Activated naive CD8-positive, alpha-beta T cell (primary cell): ENCODE results near the gene EIF4E1B.
A peak's percentile ranks its signal among the peaks of the same experiment; 100 is the strongest.

Experiments used
- H3K27ac Mint-ChIP-seq: one replicate; pipeline ENCODE4 v1.8.0; 2021; ENCODE audit warnings: mixed read lengths
- H3K27me3 Mint-ChIP-seq: one replicate; pipeline ENCODE4 v1.8.0; 2021; ENCODE audit warnings: mixed read lengths
- H3K36me3 Mint-ChIP-seq: one replicate; pipeline ENCODE4 v1.8.0; 2021; ENCODE audit warnings: mixed read lengths
- H3K4me1 Mint-ChIP-seq: one replicate; pipeline ENCODE4 v1.8.0; 2021; ENCODE audit warnings: low read depth, mixed read lengths
- H3K4me3 Mint-ChIP-seq: one replicate; pipeline ENCODE4 v1.8.0; 2021; ENCODE audit warnings: mild to moderate bottlenecking, mixed read lengths
- H3K9me3 Mint-ChIP-seq: one replicate; pipeline ENCODE4 v1.8.0; 2021; ENCODE audit warnings: low read depth, mixed read lengths

The EIF4E1B gene

GRCh38 chr5:176628406-176629228, 1.9 kb upstream of the EIF4E1B start:
- no peak overlapping the region for H3K27ac Mint-ChIP-seq
- peaks cover 30% of the 10 kb centered on the region for H3K27me3 Mint-ChIP-seq
- H3K4me1 Mint-ChIP-seq: peaks cover 8% of the 10 kb centered on the region
- no peaks in the 10 kb centered on the region for H3K9me3 Mint-ChIP-seq
- no peaks in the 10 kb centered on the region for H3K36me3 Mint-ChIP-seq
- H3K4me3 Mint-ChIP-seq: peak overlapping the region; percentile 52

DNA sequence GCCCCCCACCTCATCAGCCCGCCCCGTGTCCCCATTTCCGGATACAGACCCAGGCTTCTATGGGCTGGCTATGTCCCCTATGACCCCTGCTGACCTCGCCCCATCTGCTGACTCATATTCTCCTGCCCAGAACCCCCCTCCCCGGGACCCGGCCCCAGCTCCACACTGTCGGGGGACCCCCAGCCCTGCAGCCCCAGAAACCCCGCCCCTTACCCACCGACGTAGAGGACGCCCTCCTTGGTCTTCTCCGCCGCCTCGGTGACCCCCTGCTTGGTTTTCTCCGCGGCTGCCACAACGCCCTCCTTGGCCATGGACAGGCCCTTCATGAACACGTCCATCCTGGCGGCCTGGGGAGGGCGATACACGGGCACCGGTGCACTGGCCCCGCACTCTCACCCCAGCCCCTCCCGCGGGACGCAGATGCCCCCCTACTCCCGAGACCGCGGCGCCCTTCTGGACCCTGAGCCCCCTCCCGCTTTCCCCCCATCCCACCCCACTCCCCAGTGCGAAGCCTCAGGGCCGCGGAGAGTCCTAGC, 1.1 kb upstream of the EIF4E1B start:
- no peaks in the 10 kb centered on the region for H3K36me3 Mint-ChIP-seq
- peak overlapping the region; percentile 52 for H3K4me3 Mint-ChIP-seq
- H3K27me3 Mint-ChIP-seq: peaks cover 37% of the 10 kb centered on the region
- no peak overlapping the region for H3K27ac Mint-ChIP-seq
- peaks cover 11% of the 10 kb centered on the region for H3K4me1 Mint-ChIP-seq
- no peaks in the 10 kb centered on the region for H3K9me3 Mint-ChIP-seq

DNA sequence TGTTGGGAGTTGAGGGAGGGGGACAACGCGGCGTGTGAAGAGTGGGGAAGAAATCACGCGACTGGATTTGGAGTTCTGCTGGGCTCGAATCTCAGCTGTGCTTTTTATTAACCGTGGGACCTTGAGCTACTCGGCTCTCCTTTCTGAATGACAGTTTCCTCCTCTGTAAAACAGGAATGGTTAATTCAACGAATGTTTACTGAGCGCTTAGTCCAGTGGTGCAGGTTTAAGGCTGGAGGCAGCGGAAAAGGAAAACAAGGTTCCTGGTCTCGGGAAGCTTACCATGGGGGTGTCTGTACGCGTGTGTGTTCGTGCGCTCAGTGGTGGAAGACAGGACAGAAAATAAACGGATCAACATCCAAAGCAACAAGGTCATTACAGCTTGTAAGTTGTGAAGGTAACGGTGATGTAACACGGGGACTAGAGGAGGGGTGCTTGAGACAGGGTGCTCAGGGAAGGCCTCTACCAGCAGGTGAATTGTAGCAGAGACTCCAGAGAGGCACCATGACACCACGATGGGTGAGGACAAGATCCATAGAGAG, 277 bp downstream of the EIF4E1B start:
- peak overlapping the region; percentile 74 for H3K4me3 Mint-ChIP-seq
- no peak overlapping the region for H3K27ac Mint-ChIP-seq
- peaks cover 11% of the 10 kb centered on the region for H3K4me1 Mint-ChIP-seq
- H3K27me3 Mint-ChIP-seq: peaks cover 44% of the 10 kb centered on the region
- no peaks in the 10 kb centered on the region for H3K36me3 Mint-ChIP-seq
- peaks cover 3% of the 10 kb centered on the region for H3K9me3 Mint-ChIP-seq

GRCh38 chr5:176631383-176632200, 1.1 kb downstream of the EIF4E1B start:
- Mint-ChIP-seq H3K36me3 (no peaks in the 10 kb centered on the region), H3K27me3 (peaks cover 44% of the 10 kb centered on the region), H3K9me3 (peaks cover 3% of the 10 kb centered on the region), H3K4me3 (no peak overlapping the region), H3K27ac (no peak overlapping the region), H3K4me1 (peaks cover 11% of the 10 kb centered on the region)

DNA sequence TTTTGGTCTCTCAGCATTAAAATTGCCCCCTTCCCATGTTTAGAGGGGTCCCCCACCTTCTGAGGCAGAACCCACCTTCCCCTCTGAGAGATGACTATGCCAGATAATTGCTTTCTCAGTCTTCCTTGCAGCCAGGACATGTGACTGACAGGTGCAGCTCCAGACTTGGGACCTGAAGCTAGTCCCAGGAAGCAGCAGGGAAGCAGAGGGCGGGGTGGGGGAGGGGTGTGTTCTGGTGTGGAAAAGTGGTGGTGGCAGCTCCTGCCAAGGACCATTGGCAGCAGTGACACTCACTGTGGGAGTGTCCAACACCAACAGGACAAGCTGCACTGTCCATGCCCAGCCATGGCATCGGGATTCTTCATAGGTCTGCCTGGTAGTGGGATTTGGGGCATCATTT, 2.3 kb downstream of the EIF4E1B start:
- Mint-ChIP-seq H3K27ac (no peak overlapping the region), H3K4me3 (no peak overlapping the region), H3K9me3 (peaks cover 3% of the 10 kb centered on the region), H3K4me1 (peaks cover 11% of the 10 kb centered on the region), H3K27me3 (peaks cover 46% of the 10 kb centered on the region), H3K36me3 (no peaks in the 10 kb centered on the region)

GRCh38 chr5:176633598-176633997, 3.1 kb downstream of the EIF4E1B start:
- Mint-ChIP-seq H3K4me3 (no peak overlapping the region), H3K27ac (no peak overlapping the region), H3K27me3 (peaks cover 39% of the 10 kb centered on the region), H3K9me3 (peaks cover 3% of the 10 kb centered on the region), H3K4me1 (peaks cover 11% of the 10 kb centered on the region), H3K36me3 (no peaks in the 10 kb centered on the region)

GRCh38 chr5:176636426-176636825, 6.0 kb downstream of the EIF4E1B start:
- H3K36me3 Mint-ChIP-seq: no peaks in the 10 kb centered on the region
- H3K9me3 Mint-ChIP-seq: peaks cover 3% of the 10 kb centered on the region
- peaks cover 25% of the 10 kb centered on the region for H3K27me3 Mint-ChIP-seq
- H3K27ac Mint-ChIP-seq: no peak overlapping the region
- H3K4me1 Mint-ChIP-seq: peaks cover 3% of the 10 kb centered on the region
- H3K4me3 Mint-ChIP-seq: no peak overlapping the region

- Mint-ChIP-seq H3K4me3 (no peak overlapping the region), H3K9me3 (peaks cover 3% of the 10 kb centered on the region)
Observed at GRCh38 chr5:176637556-176637955, 7.1 kb downstream of the EIF4E1B start.

GRCh38 chr5:176638437-176638836, 8.0 kb downstream of the EIF4E1B start:
- Mint-ChIP-seq H3K27ac (no peak overlapping the region), H3K27me3 (peaks cover 18% of the 10 kb centered on the region), H3K9me3 (peaks cover 3% of the 10 kb centered on the region), H3K4me3 (no peak overlapping the region), H3K36me3 (no peaks in the 10 kb centered on the region), H3K4me1 (peaks cover 3% of the 10 kb centered on the region)

More at GRCh38 chr5:176637556-176637955, 7.1 kb downstream of the EIF4E1B start:
- no peaks in the 10 kb centered on the region for H3K36me3 Mint-ChIP-seq
- no peak overlapping the region for H3K27ac Mint-ChIP-seq
- peaks cover 21% of the 10 kb centered on the region for H3K27me3 Mint-ChIP-seq
- peaks cover 3% of the 10 kb centered on the region for H3K4me1 Mint-ChIP-seq

- Mint-ChIP-seq H3K36me3 (no peaks in the 10 kb centered on the region), H3K9me3 (peaks cover 3% of the 10 kb centered on the region), H3K4me3 (no peak overlapping the region), H3K27me3 (peaks cover 10% of the 10 kb centered on the region), H3K27ac (no peak overlapping the region), H3K4me1 (no peaks in the 10 kb centered on the region)
Observed at GRCh38 chr5:176639208-176639607, 8.7 kb downstream of the EIF4E1B start.

GRCh38 chr5:176639981-176640380, 9.5 kb downstream of the EIF4E1B start:
- Mint-ChIP-seq H3K4me3 (no peak overlapping the region), H3K27me3 (peaks cover 6% of the 10 kb centered on the region), H3K9me3 (peaks cover 3% of the 10 kb centered on the region), H3K27ac (no peak overlapping the region), H3K36me3 (no peaks in the 10 kb centered on the region), H3K4me1 (peaks cover 2% of the 10 kb centered on the region)

DNA sequence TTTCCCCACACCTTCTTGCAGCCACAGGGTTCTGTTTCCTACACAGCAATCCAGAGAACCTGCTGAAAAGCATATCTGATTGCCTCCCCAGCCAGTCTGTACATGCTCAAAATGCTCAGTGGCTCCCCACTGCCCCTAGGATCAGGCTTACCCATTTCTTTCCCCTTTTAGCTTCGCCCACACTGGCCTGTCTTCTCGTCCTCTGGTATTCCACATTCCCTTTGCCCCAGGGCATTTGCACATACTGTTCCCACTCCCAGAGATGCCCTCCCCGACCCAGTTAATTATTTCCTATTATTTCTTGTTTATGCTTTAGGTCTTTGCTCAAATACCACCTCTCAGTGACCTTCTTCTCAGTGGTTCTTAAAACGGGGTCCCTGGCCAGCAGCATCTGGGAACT, 10.1 kb downstream of the EIF4E1B start:
- Mint-ChIP-seq H3K27ac (no peak overlapping the region), H3K9me3 (no peaks in the 10 kb centered on the region), H3K27me3 (peaks cover 2% of the 10 kb centered on the region), H3K4me1 (peaks cover 3% of the 10 kb centered on the region), H3K4me3 (no peak overlapping the region), H3K36me3 (no peaks in the 10 kb centered on the region)

DNA sequence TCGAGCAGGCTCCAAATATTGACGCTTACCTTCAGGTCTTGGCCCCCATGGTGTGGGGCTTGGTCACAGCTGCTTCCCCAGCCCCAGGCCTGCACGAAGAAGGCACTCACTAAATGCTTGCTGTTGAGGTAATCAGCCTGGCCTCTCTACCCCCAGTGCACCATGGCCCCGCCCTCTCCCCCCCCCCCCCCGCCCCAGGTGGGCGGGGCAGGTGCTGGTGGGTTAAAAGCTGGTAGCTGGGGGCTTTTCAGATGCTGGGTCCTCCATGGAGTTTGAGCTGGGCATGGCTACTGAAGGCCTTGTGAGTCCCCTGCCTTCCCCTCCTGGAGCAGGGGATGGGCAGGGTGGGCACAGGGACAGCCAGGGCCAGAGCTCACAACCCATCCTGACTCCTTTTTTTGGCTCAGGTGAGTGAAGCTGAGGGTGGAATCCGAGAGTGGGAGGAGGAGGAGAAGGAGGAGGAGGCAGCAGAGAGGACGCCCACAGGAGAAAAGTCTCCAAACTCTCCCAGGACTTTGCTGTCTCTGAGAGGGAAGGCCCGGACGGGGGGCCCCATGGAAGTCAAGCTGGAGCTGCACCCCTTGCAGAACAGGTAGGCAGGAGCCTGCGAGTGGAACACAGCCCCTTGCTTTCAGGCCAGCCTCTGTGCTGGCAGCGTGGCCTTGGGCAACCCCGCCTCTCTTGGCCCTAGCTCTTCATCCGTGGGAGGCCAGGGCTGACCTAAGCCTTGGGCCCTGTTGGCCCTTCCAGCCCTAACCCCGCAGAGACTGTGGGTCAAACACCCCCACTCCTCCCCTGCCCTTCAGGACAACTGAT, 12.4 kb downstream of the EIF4E1B start:
- Mint-ChIP-seq H3K4me3 (no peak overlapping the region), H3K27ac (no peak overlapping the region), H3K27me3 (no peaks in the 10 kb centered on the region), H3K36me3 (no peaks in the 10 kb centered on the region), H3K9me3 (no peaks in the 10 kb centered on the region), H3K4me1 (peaks cover 14% of the 10 kb centered on the region)

GRCh38 chr5:176643491-176644219, 13.2 kb downstream of the EIF4E1B start:
- Mint-ChIP-seq H3K4me1 (peaks cover 20% of the 10 kb centered on the region), H3K4me3 (no peak overlapping the region), H3K9me3 (no peaks in the 10 kb centered on the region), H3K36me3 (no peaks in the 10 kb centered on the region), H3K27me3 (no peaks in the 10 kb centered on the region), H3K27ac (no peak overlapping the region)
